ENCODE measurements around the gene AIFM3. TPM values are rescaled to one million over a fixed set of nuclear protein-coding genes. Genes with fewer than 3 reads are reported as not detected.

AIFM3 gene
- total and polyA plus RNA-seq, 2 of the 13 experiments (the other 11 are each of a cell fraction or from before 2014, with no cell fraction given): 9.0 to 15.3 TPM

DNA sequence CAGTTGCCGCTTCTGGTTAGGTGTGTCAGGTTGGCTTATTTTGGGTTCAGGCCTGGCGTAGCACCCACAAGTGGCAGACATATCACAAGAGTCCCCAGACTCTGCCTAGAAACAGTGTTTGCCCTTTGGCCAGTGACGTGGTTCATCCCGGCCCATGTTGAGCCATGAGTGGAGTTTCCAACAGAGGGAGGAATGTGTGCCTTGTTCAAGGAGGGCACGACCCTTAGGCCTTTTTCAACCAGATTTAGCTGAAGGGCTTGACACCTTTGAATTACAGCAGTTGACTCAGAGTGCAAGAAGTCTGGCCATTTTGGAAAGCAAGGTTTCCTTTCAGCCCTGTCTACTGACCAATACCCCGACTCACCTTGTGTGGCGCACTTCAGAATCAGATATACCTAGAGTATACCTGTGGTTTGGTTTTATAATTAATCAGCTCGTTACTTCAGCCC is 15.1 kb upstream of the AIFM3 start (continued):
- no peak for TF ChIP-seq ZNF549 (CRISPR knock-in tag; IDR thresholded peaks at IDR 0.05)
- no peak for TF ChIP-seq HHEX (CRISPR knock-in tag; IDR thresholded peaks at IDR 0.05)
- TF ChIP-seq, protein P1, sequence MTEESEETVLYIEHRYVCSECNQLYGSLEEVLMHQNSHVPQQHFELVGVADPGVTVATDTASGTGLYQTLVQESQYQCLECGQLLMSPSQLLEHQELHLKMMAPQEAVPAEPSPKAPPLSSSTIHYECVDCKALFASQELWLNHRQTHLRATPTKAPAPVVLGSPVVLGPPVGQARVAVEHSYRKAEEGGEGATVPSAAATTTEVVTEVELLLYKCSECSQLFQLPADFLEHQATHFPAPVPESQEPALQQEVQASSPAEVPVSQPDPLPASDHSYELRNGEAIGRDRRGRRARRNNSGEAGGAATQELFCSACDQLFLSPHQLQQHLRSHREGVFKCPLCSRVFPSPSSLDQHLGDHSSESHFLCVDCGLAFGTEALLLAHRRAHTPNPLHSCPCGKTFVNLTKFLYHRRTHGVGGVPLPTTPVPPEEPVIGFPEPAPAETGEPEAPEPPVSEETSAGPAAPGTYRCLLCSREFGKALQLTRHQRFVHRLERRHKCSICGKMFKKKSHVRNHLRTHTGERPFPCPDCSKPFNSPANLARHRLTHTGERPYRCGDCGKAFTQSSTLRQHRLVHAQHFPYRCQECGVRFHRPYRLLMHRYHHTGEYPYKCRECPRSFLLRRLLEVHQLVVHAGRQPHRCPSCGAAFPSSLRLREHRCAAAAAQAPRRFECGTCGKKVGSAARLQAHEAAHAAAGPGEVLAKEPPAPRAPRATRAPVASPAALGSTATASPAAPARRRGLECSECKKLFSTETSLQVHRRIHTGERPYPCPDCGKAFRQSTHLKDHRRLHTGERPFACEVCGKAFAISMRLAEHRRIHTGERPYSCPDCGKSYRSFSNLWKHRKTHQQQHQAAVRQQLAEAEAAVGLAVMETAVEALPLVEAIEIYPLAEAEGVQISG (CRISPR knock-in tag; IDR thresholded peaks at IDR 0.05): peak; percentile 20; the same call in 1 of the 2 replicates
- TF ChIP-seq, protein P2, sequence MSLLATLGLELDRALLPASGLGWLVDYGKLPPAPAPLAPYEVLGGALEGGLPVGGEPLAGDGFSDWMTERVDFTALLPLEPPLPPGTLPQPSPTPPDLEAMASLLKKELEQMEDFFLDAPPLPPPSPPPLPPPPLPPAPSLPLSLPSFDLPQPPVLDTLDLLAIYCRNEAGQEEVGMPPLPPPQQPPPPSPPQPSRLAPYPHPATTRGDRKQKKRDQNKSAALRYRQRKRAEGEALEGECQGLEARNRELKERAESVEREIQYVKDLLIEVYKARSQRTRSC (CRISPR knock-in tag; IDR thresholded peaks at IDR 0.05; ENCODE audit: low read depth): no peak

DNA sequence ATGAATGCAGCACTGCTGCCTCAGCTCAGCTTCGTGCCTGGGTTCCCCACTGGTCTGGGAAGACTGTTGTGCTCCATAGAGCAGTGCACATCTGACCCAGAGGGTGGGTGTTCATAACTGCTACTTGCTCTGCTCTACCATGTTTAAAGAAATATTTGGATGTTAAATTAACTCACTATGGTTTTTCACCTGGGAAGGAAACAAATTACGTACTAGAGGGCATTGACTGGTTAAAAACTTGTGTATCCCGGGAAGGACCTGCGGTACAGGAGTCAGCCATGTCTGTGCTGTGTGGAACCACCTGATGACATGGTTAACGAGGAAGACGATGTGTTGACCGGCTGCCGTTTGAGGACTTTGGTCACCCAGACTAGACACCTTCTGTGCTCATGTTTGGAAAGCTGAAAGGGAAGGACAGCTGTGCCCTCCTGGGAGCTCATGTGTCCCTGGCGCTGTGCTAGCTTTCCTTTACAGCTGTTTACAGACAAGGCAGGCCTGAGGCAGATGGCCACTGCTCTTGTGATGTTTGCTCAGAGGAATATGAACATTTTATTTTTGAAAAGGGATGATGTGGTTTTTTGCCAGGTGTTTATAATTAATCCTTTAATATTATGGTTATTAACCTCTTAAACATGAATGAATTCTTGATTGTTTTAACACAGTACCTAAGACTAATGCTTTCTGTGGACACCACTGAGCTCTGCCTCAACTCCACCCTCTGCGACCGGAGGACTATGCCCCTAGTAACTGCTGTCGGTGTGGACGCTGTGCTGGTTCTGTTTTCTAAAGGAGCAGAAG is 14.3 kb upstream of the AIFM3 start:
- peak overlapping the region; percentile 72 for H3K4me2 ChIP-seq (ENCODE audit: low read depth, low read length)
- ATAC-seq (peak; percentile 21), DNase-seq (ENCODE audit: low spot score) (peak; percentile 77), FAIRE-seq (peak; percentile 66)
- peak overlapping the region; percentile 58 for H3K9ac ChIP-seq (ENCODE audit: insufficient read depth, low read depth, low read length)
- no peaks in the 10 kb centered on the region; a peak in 1 of 5 replicates for H3K27me3 ChIP-seq (ENCODE audit: control insufficient read depth in 1 of 2, insufficient read depth in 2 of 2, low read length in 2 of 2)
- no peak overlapping the region for H2AFZ ChIP-seq (ENCODE audit: low read length)
- POLR2A ChIA-PET: interaction anchor here (0.7 to 5.0 kb wide), 6 partner anchors 11 to 67 kb away, joined by 3 to 14 read pairs (median 7); partner anchors contain the start of genes CRKL, LZTR1 and THAP7
- H3K9me3 ChIP-seq (ENCODE audit: low read length): no peaks in the 10 kb centered on the region
- BruUV-seq (replicated peaks): no TSS peak
- peaks cover 17% of the 10 kb centered on the region for H4K20me1 ChIP-seq (ENCODE audit: insufficient read depth, low read length)
- intact Hi-C loops (cut with micrococcal nuclease; ENCODE audit: unreplicated experiment): loop anchor here (1.0 to 10.0 kb wide), 2 partner anchors 35 to 178 kb away; partner anchors contain the start of genes CRKL and SERPIND1
- H3K4me1 ChIP-seq (ENCODE audit: insufficient read depth, low read length): peaks cover 88% of the 10 kb centered on the region
- peak overlapping the region in 2 of 3 experiments; percentile 8 to 19; a peak in 2 of 6 replicates for H3K4me3 ChIP-seq (replicated peaks in 1 of 3; ENCODE audit: insufficient read depth in 1 of 3, low read depth in 2 of 3, low read length in 3 of 3)
- in situ Hi-C loops (cut with HindIII; ENCODE audit: extremely low pct_ligation_motif_present, low pct_unique_long_range_greater_than_20kb): loop anchor here (5.0 kb wide), 1 partner anchor 35 kb away; the partner anchor contains the start of gene CRKL
- WGBS (ENCODE audit: low lambda C conversion rate): 22% methylated on average over 13 of the region's 13 CpGs
- H3K27ac ChIP-seq (ENCODE audit: extremely low read length, insufficient read depth, low read length): peak overlapping the region; percentile 82
- CTCF ChIA-PET (ENCODE audit: low intra/inter-chr PET ratio, low total read pairs): interaction anchor here (0.6 kb wide), 1 partner anchor 9 kb away, joined by 3 read pairs; no protein-coding TSS in a partner anchor
- peaks cover 81% of the 10 kb centered on the region for H3K79me2 ChIP-seq (ENCODE audit: insufficient read depth, low read length)
- peaks cover 1 to 13% of the 10 kb centered on the region in 2 experiments for H3K36me3 ChIP-seq (replicated peaks in 1 of 2; ENCODE audit: control insufficient read depth in 1 of 2, insufficient read depth in 2 of 2, low read length in 2 of 2)
- TF ChIP-seq SIX4 (CRISPR knock-in tag; IDR thresholded peaks at IDR 0.05) (0 out of 2 replicates have a peak, but pooled peaks have one; percentile 10), ZNF879 (CRISPR knock-in tag; IDR thresholded peaks at IDR 0.05) (no peak), GLI4 (CRISPR knock-in tag; IDR thresholded peaks at IDR 0.05; ENCODE audit: borderline replicate concordance) (0 out of 2 replicates have a peak, but pooled peaks have one; percentile 18), ZNF83 (CRISPR knock-in tag; IDR thresholded peaks at IDR 0.05; ENCODE audit: borderline replicate concordance) (0 out of 2 replicates have a peak, but pooled peaks have one; percentile 31), ZNF569 (CRISPR knock-in tag; IDR thresholded peaks at IDR 0.05; ENCODE audit: borderline replicate concordance) (no peak), NFIC (IDR thresholded peaks at IDR 0.05; ENCODE audit: low read length) (no peak), ZSCAN21 (CRISPR knock-in tag; IDR thresholded peaks at IDR 0.05; ENCODE audit: borderline replicate concordance) (peak; percentile 60; the same call in 1 of the 2 replicates), MIXL1 (CRISPR knock-in tag; IDR thresholded peaks at IDR 0.05) (0 out of 2 replicates have a peak, but pooled peaks have one; percentile 8), DPF2 (CRISPR knock-in tag; IDR thresholded peaks at IDR 0.05; ENCODE audit: borderline replicate concordance, low read depth) (peak; percentile 60; the same call in 1 of the 2 replicates), ZNF788 (CRISPR knock-in tag; IDR thresholded peaks at IDR 0.05; ENCODE audit: borderline replicate concordance) (peak; percentile 71; the same call in 1 of the 2 replicates), ZNF451 (CRISPR knock-in tag; IDR thresholded peaks at IDR 0.05) (no peak)
- TF ChIP-seq, protein P3, sequence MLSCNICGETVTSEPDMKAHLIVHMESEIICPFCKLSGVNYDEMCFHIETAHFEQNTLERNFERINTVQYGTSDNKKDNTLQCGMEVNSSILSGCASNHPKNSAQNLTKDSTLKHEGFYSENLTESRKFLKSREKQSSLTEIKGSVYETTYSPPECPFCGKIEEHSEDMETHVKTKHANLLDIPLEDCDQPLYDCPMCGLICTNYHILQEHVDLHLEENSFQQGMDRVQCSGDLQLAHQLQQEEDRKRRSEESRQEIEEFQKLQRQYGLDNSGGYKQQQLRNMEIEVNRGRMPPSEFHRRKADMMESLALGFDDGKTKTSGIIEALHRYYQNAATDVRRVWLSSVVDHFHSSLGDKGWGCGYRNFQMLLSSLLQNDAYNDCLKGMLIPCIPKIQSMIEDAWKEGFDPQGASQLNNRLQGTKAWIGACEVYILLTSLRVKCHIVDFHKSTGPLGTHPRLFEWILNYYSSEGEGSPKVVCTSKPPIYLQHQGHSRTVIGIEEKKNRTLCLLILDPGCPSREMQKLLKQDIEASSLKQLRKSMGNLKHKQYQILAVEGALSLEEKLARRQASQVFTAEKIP (CRISPR knock-in tag; IDR thresholded peaks at IDR 0.05; ENCODE audit: borderline replicate concordance): no peak
